Neural crest cell (in vitro differentiated cells): Measurements from ENCODE around the gene CYCS. TPM values are rescaled to one million over a fixed set of nuclear protein-coding genes. Genes with fewer than 3 reads are reported as not detected.
"Not testable (repeated sequence)": the region's sequence is repeated elsewhere in the genome, so short reads cannot be mapped to it uniquely, and the experiment has no call there.

Experiments used
- DNase-seq: peaks from one replicate; pipeline ENCODE4 v3.0.0; 2021; ENCODE audit warnings: low read depth, mixed read lengths, low spot score
- H3K27ac Mint-ChIP-seq: one replicate; pipeline ENCODE4 v1.8.0; 2021; ENCODE audit warnings: mild to moderate bottlenecking, mixed read lengths; ENCODE audit not compliant: unreplicated experiment
- H3K27me3 Mint-ChIP-seq: 2 replicates; pipeline ENCODE4 v1.8.0; 2021; ENCODE audit warnings: low read depth, mild to moderate bottlenecking, mixed read lengths
- H3K36me3 Mint-ChIP-seq: 2 replicates; pipeline ENCODE4 v1.8.0; 2021; ENCODE audit warnings: low read depth, mild to moderate bottlenecking, mixed read lengths
- H3K4me1 Mint-ChIP-seq: 2 replicates; pipeline ENCODE4 v1.8.0; 2021; ENCODE audit warnings: mixed read lengths
- H3K4me3 Mint-ChIP-seq: one replicate; pipeline ENCODE4 v1.8.0; 2021; ENCODE audit warnings: mild to moderate bottlenecking, mixed read lengths
- H3K9me3 Mint-ChIP-seq: 2 replicates; pipeline ENCODE4 v1.8.0; 2021; ENCODE audit warnings: mixed read lengths
- total RNA-seq: library from RNA; stranded (reverse); gene quantifications from 2 replicates; pipeline ENCODE4 v1.2.1, GENCODE V29; 2021
- TF ChIP-seq, protein P1 (sequence below): fragments of 200-600 bp; sonication (generic); conservative IDR thresholded peaks from 2 replicates; pipeline ENCODE4 v1.5.0; 2021; ENCODE audit warnings: antibody characterized with exemption, mild to moderate bottlenecking

Gene CYCS
- total RNA-seq, 1 donor from 2014 or later = 113 TPM

GRCh38 chr7:25084821-25085220 lies 40.2 kb downstream of the CYCS start:
- no peak overlapping the region for H3K27ac Mint-ChIP-seq

DNA sequence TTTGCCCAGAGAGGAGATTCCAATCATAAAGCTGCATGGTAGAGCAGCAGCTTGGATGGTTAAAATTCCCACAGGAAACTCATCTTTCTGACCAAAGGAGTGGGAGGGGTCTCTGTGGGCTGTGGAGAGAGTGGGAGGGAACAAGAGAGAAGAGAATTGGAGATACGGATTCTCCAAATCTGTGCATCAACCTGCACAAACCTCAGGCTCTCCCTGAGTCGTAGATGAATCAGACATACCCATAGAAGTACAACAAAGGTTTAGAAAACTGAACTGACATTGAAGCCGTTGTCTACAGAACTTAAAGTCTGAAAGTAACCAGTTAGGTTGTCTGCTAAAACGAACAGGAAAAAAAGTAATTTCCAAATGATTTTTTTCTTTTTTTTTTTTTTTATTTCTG lies 41.9 kb downstream of the CYCS start:
- Mint-ChIP-seq H3K4me3 (no peak overlapping the region), H3K27me3 (no peaks in the 10 kb centered on the region), H3K27ac (no peak overlapping the region), H3K36me3 (no peaks in the 10 kb centered on the region), H3K4me1 (no peaks in the 10 kb centered on the region), H3K9me3 (no peaks in the 10 kb centered on the region)
- DNase-seq = no peak
- TF ChIP-seq, protein P1, sequence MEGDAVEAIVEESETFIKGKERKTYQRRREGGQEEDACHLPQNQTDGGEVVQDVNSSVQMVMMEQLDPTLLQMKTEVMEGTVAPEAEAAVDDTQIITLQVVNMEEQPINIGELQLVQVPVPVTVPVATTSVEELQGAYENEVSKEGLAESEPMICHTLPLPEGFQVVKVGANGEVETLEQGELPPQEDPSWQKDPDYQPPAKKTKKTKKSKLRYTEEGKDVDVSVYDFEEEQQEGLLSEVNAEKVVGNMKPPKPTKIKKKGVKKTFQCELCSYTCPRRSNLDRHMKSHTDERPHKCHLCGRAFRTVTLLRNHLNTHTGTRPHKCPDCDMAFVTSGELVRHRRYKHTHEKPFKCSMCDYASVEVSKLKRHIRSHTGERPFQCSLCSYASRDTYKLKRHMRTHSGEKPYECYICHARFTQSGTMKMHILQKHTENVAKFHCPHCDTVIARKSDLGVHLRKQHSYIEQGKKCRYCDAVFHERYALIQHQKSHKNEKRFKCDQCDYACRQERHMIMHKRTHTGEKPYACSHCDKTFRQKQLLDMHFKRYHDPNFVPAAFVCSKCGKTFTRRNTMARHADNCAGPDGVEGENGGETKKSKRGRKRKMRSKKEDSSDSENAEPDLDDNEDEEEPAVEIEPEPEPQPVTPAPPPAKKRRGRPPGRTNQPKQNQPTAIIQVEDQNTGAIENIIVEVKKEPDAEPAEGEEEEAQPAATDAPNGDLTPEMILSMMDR = no peak

More at GRCh38 chr7:25084821-25085220, 40.2 kb downstream of the CYCS start:
- Mint-ChIP-seq H3K4me3 (no peak overlapping the region), H3K36me3 (no peaks in the 10 kb centered on the region), H3K9me3 (no peaks in the 10 kb centered on the region), H3K27me3 (no peaks in the 10 kb centered on the region), H3K4me1 (no peaks in the 10 kb centered on the region)
- TF ChIP-seq, protein P1 = no peak
- DNase-seq = no peak

DNA sequence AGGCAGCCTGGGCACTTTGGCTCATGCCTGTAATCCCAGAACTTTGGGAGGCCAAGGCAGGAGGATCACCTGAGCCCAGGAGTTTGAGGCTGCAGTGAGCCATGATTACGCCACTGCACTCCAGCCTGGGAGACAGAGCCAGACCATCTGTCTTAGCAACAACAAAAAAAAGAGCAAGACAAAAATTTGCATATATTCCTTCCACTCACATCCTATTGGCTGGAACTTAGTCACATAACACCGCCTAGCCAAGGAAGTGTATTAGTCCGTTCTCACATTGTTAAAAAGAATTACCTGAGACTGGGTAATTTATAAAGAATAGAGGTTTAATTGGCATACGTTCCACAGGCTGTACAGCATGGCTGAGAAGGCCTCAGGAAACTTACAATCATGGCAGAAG lies 43.0 kb downstream of the CYCS start:
- not testable (repeated sequence) for H3K36me3 Mint-ChIP-seq, H3K27ac Mint-ChIP-seq, H3K4me3 Mint-ChIP-seq, H3K4me1 Mint-ChIP-seq, H3K27me3 Mint-ChIP-seq, H3K9me3 Mint-ChIP-seq, DNase-seq

GRCh38 chr7:25077096-25077495 lies 48.0 kb downstream of the CYCS start:
- Mint-ChIP-seq H3K4me1 (no peaks in the 10 kb centered on the region), H3K36me3 (no peaks in the 10 kb centered on the region), H3K27ac (no peak overlapping the region), H3K27me3 (no peaks in the 10 kb centered on the region), H3K4me3 (no peak overlapping the region), H3K9me3 (no peaks in the 10 kb centered on the region)
- TF ChIP-seq, protein P1 = no peak
- DNase-seq = no peak

GRCh38 chr7:25075459-25075858 lies 49.6 kb downstream of the CYCS start:
- no peak for DNase-seq
- H3K4me3 Mint-ChIP-seq = no peak overlapping the region
- no peaks in the 10 kb centered on the region for H3K36me3 Mint-ChIP-seq
- TF ChIP-seq, protein P1 = no peak
- H3K27ac Mint-ChIP-seq = no peak overlapping the region
- H3K27me3 Mint-ChIP-seq = no peaks in the 10 kb centered on the region
- H3K9me3 Mint-ChIP-seq = no peaks in the 10 kb centered on the region
- H3K4me1 Mint-ChIP-seq = no peaks in the 10 kb centered on the region

- Mint-ChIP-seq H3K4me1 (peaks cover 15% of the 10 kb centered on the region), H3K4me3 (no peak overlapping the region)
- TF ChIP-seq, protein P1 = no peak
Measured at GRCh38 chr7:25073451-25073850, 51.6 kb downstream of the CYCS start.

More at GRCh38 chr7:25073451-25073850, 51.6 kb downstream of the CYCS start:
- Mint-ChIP-seq H3K27ac (no peak overlapping the region), H3K36me3 (no peaks in the 10 kb centered on the region), H3K9me3 (no peaks in the 10 kb centered on the region), H3K27me3 (no peaks in the 10 kb centered on the region)
- no peak for DNase-seq

Other genes starting within 250 kb of the CYCS start
- 10.5 and 11.8 TPM in 2 replicates for gene OSBPL3, start 145.1 kb downstream of the CYCS start, total RNA-seq
- gene NPVF, start 103.2 kb upstream of the CYCS start, total RNA-seq = not detected in 2 replicates